ENCODE measurements around the gene STAU1.
"Not testable (repeated sequence)": the region's sequence is repeated elsewhere in the genome, so short reads cannot be mapped to it uniquely, and the experiment has no call there.

Gene STAU1

GRCh38 chr20:49163696-49164095 lies 24.4 kb downstream of the STAU1 start:
- DNase-seq, result no peak

GRCh38 chr20:49161428-49162152 lies 26.5 kb downstream of the STAU1 start:
- no peak for DNase-seq

- DNase-seq, result no peak
These were observed 27.8 kb downstream of the STAU1 start for GRCh38 chr20:49160057-49160929.

- DNase-seq, result no peak
These were observed 31.0 kb downstream of the STAU1 start for GRCh38 chr20:49157146-49157545.

GRCh38 chr20:49156481-49156880 lies 31.7 kb downstream of the STAU1 start:
- no peak for DNase-seq

GRCh38 chr20:49151436-49151835 lies 36.7 kb downstream of the STAU1 start:
- DNase-seq, result no peak

- DNase-seq, result no peak
These were observed 38.7 kb downstream of the STAU1 start for GRCh38 chr20:49149281-49150045.

- no peak for DNase-seq
These were observed 39.5 kb downstream of the STAU1 start for GRCh38 chr20:49148601-49149000.

- no peak for DNase-seq
These were observed 40.8 kb downstream of the STAU1 start for GRCh38 chr20:49147296-49147695.

- no peak for DNase-seq
These were observed 41.5 kb downstream of the STAU1 start for GRCh38 chr20:49146442-49147225.

- DNase-seq, result no peak
These were observed 47.3 kb downstream of the STAU1 start for GRCh38 chr20:49140834-49141233.

- no peak for DNase-seq
These were observed 47.7 kb downstream of the STAU1 start for GRCh38 chr20:49140411-49140810.

- DNase-seq, result no peak
These were observed 49.7 kb downstream of the STAU1 start for GRCh38 chr20:49138431-49138830.

- DNase-seq, result no peak
These were observed 51.1 kb downstream of the STAU1 start for GRCh38 chr20:49136817-49137571.

GRCh38 chr20:49134797-49135196 lies 53.3 kb downstream of the STAU1 start:
- not testable (repeated sequence) for DNase-seq

- no peak for DNase-seq
These were observed 54.6 kb downstream of the STAU1 start for GRCh38 chr20:49133571-49133970.

- peak; percentile 45 to 70 for DNase-seq
These were observed 55.1 kb downstream of the STAU1 start for GRCh38 chr20:49132995-49133478.

- no peak for DNase-seq
These were observed 64.2 kb downstream of the STAU1 start for GRCh38 chr20:49123982-49124381.

GRCh38 chr20:49122920-49123319 lies 65.2 kb downstream of the STAU1 start:
- no peak for DNase-seq

- DNase-seq, result no peak
These were observed 68.1 kb downstream of the STAU1 start for GRCh38 chr20:49119988-49120387.

- DNase-seq, result no peak
These were observed 69.8 kb downstream of the STAU1 start for GRCh38 chr20:49118307-49118706.

All from inflammatory macrophage (primary cell).